ENCODE results near the gene NOSTRIN.

Gene NOSTRIN

DNA sequence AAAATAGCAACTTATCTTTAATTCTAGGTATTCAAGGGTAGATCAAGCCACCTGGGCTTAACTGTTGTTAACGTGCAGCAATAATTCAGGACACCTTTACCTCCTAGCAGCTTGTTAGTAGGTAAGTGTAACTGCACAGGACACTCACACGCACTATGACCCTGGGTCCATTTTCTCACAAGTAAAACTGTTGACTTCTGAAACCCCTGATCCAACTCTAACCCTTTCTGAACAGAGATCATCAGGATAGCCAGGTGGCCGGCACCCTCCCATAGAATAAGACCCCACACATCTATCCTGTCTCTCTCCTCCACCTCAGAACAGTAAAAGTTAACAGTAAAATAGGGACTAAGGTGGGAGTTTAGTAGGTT, 87.2 kb downstream of the NOSTRIN start:
- DNase-seq = no peak

GRCh38 chr2:168890006-168890782, 87.8 kb downstream of the NOSTRIN start, which contains the start of gene SPC25:
Gene SPC25, minus strand, starts transcription at chr2:168890430. Its CDS starts 911 bp downstream, at chr2:168889519.
- peak; percentile 89 for DNase-seq

DNA sequence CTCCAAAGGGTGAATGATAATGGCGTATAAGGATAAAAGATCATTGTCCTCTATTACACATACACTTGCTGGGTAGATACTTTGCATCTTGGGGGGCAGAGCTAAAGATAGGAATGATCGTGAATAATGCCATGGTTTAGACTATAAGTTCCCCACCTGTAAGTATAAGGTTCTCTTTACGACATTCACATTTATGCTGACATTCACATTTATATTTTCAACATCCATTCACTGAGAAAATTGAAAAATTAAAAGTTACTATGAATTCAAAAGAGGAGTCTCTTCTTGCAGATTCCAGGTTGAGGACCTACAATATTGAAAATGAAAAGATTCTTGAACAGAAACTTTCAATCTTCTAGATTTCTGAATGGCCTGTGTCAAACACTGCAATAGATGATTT, 89.9 kb downstream of the NOSTRIN start:
- DNase-seq = no peak

- no peak for DNase-seq
Measured at GRCh38 chr2:168894101-168894500, 91.7 kb downstream of the NOSTRIN start.

GRCh38 chr2:168894720-168895119, 92.3 kb downstream of the NOSTRIN start:
- DNase-seq = no peak

DNA sequence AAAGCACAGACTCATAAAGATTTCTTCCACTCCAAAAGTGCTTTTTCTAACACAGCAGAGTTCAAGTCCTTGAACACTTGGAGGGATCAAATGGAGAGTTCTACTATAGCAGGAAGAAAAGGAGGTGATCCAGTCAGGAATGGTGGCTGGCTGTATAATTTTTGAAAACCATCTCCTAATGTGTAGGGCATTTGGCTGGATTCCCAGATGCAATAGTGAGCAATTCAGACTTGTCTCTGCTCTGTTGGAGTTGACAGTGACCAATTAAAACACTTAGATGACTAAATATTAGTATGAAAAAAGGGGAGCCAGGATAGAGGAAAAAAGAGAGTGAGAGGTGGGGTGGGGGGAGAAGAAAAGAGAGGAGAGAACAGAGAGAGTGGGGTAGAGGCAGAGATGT, 93.3 kb downstream of the NOSTRIN start:
- no peak for DNase-seq

GRCh38 chr2:168896783-168897182, 94.3 kb downstream of the NOSTRIN start:
- DNase-seq = no peak

GRCh38 chr2:168897449-168897848, 95.0 kb downstream of the NOSTRIN start:
- no peak for DNase-seq

- no peak for DNase-seq
Measured at GRCh38 chr2:168901003-168901402, 98.6 kb downstream of the NOSTRIN start, which contains the start of gene G6PC2. Gene G6PC2, plus strand, starts transcription at chr2:168901291. Its CDS starts 41 bp downstream, at chr2:168901332.

DNA sequence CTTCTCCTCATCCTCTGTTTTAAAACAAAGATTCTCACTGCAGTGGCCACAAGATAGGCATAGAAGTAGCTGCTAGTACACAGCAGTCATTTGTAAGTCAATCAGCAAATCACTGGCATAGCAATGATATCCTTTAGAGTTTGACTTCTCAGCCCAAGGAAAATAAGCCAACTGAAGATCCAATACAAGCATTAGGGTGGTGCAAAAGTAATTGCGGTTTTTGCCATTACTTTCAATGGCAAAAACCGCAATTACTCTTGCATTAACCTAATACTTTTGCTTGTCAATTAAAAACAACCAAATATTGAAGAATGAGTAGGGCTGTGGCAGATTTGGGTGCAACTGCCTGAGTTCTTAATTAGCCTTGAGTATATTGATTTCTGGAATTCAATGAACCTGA, 101.5 kb downstream of the NOSTRIN start:
- DNase-seq = no peak

- no peak for DNase-seq
Measured at GRCh38 chr2:168904358-168904757, 101.9 kb downstream of the NOSTRIN start.

- no peak for DNase-seq
Measured at GRCh38 chr2:168907940-168908662, 105.7 kb downstream of the NOSTRIN start.

GRCh38 chr2:168910330-168910729, 107.9 kb downstream of the NOSTRIN start:
- no peak for DNase-seq

GRCh38 chr2:168912466-168912865, 110.0 kb downstream of the NOSTRIN start:
- no peak for DNase-seq

GRCh38 chr2:168912901-168913369, 110.5 kb downstream of the NOSTRIN start:
- DNase-seq = no peak

DNA sequence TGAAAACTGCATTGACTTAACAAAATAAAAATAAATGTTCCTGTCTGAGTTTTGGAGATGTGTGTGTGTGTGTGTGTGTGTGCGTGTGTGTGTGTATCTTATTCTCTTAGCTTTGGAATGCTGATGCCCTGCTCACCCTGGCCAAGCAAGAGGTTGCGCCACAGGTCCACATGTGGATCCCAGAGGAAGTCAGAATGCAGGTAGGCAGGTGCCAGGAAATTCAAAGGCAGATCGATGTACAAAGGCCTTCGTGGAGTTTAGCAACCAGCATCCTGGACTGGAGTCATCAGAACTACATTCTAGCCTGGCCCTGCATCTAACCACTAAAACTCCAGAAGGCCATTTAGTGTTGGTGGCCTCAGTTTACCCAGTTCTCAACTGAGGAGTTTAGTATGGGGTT, 111.1 kb downstream of the NOSTRIN start:
- DNase-seq = no peak

Data from activated CD8-positive, alpha-beta memory T cell treated with anti-CD3 and anti-CD28 coated beads, Interleukin-2, amount 50 U/mL, for 48 hours (primary cell).